Body of pancreas (tissue), 4 donors: ENCODE data around the gene KBTBD13.

Experiments
- POLR2A ChIP-seq, 3 donors: fragments of 450-650 bp; IDR thresholded peaks; one replicate each; pipeline ENCODE4 v1.6.1; 2016; ENCODE audit warnings: antibody characterized with exemption in 3 of 3, mild to moderate bottlenecking in 2 of 3
- TF ChIP-seq, protein P1 (sequence below), 7 experiments: fragments of 450-650 bp in 4 of 7; fragments of 200-600 bp in 3 of 7; sonication (generic) in 3 of 7; IDR thresholded peaks; one replicate each; pipeline ENCODE4 v1.5.1; 2016 to 2019; ENCODE audit warnings: antibody characterized with exemption in 7 of 7

DNA sequence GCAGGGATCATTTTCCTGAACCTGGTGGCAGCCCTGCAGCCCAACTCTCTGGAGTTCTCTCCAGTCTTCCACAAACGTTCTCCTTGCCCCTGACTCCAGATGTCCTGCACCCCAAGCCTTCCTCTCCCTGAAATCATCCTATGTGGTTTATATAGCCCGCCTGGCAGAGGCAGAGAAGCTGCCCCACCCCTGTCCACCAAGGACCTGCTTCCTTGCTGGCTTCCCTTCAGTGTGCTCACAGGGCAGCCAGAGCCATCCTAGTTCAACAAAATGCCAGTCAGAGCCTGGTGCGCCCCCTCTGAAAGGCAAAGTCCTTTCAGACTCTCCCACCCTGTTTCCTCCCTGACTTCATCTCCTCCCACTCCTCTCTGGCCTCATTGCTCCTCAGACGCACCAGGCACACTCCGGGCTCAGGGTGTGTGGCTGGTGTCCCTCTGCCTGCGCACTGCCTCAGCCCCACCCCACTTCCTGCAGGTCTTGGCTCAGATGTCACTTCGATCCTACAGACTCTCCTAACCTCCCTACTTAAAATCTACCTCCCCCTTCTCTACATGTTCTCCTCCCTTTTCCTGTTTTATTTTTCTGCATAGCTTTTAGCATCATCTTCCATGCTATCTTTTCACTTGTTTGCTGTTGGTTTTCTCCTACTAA is 5.9 kb downstream of the KBTBD13 start:
- TF ChIP-seq, protein P1, sequence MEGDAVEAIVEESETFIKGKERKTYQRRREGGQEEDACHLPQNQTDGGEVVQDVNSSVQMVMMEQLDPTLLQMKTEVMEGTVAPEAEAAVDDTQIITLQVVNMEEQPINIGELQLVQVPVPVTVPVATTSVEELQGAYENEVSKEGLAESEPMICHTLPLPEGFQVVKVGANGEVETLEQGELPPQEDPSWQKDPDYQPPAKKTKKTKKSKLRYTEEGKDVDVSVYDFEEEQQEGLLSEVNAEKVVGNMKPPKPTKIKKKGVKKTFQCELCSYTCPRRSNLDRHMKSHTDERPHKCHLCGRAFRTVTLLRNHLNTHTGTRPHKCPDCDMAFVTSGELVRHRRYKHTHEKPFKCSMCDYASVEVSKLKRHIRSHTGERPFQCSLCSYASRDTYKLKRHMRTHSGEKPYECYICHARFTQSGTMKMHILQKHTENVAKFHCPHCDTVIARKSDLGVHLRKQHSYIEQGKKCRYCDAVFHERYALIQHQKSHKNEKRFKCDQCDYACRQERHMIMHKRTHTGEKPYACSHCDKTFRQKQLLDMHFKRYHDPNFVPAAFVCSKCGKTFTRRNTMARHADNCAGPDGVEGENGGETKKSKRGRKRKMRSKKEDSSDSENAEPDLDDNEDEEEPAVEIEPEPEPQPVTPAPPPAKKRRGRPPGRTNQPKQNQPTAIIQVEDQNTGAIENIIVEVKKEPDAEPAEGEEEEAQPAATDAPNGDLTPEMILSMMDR (IDR thresholded peaks at IDR 0.05) = no peak
- no peak for TF ChIP-seq POLR2A (IDR thresholded peaks at IDR 0.05)
